ENCODE measurements around the gene CCNL2. TPM values are rescaled to one million over a fixed set of nuclear protein-coding genes. Genes with fewer than 3 reads are reported as not detected.

CCNL2 gene
- polyA plus RNA-seq, 2 of the 4 experiments (the other 2 are of a cell fraction) = 85.5 to 111 TPM

DNA sequence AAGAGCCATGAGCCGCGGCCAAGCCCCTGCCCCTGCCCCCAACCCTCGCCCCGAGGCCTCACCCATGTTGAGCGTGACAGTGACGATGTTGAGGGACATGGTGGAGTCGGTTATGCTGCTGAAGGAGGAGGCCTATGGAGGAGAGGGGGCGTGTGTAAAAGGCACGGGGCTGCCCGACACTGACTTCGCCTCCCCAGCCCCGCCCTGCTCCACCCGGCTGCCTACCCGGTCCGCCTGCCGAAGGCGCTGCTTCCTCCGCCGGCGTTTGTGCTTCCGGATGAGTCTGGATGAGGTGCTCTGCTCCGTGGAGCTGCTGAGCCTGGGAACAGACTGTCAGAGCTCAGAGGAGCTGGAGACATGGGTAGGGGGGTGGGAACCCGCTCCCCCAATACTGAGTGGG lies 59.0 kb downstream of the CCNL2 start:
- TF ChIP-seq RFX5 (IDR thresholded peaks at IDR 0.05) (no peak), SMC3 (IDR thresholded peaks at IDR 0.05) (no peak), ESRRA (IDR thresholded peaks at IDR 0.05; ENCODE audit: borderline replicate concordance, low read length) (no peak), CBX2 (IDR thresholded peaks at IDR 0.05; ENCODE audit: borderline replicate concordance, low read depth) (no peak), POLR2A (IDR thresholded peaks at IDR 0.05; ENCODE audit: low read length) (no peak), NFE2L2 (conservative IDR thresholded peaks at IDR 0.05; ENCODE audit: low read length) (no peak), PHF8 (IDR thresholded peaks at IDR 0.05; ENCODE audit: borderline replicate concordance, low read depth) (no peak), RAD21 (conservative IDR thresholded peaks at IDR 0.05 in 1 of 2, IDR thresholded peaks at IDR 0.05 in 1 of 2) (no peak), JUN (IDR thresholded peaks at IDR 0.05) (no peak), ZNF302 (CRISPR knock-in tag; IDR thresholded peaks at IDR 0.05) (no peak), POLR2AphosphoS2 (conservative IDR thresholded peaks at IDR 0.05; ENCODE audit: low read length) (no peak), EP300 (IDR thresholded peaks at IDR 0.05) (no peak), RARB (CRISPR knock-in tag; IDR thresholded peaks at IDR 0.05) (no peak), FOXS1 (CRISPR knock-in tag; IDR thresholded peaks at IDR 0.05) (no peak), ZFP36 (IDR thresholded peaks at IDR 0.05; ENCODE audit: borderline replicate concordance, partially characterized antibody) (no peak)
- TF ChIP-seq, protein P1, sequence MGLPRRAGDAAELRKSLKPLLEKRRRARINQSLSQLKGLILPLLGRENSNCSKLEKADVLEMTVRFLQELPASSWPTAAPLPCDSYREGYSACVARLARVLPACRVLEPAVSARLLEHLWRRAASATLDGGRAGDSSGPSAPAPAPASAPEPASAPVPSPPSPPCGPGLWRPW (IDR thresholded peaks at IDR 0.05) = no peak
- TF ChIP-seq, protein P2, sequence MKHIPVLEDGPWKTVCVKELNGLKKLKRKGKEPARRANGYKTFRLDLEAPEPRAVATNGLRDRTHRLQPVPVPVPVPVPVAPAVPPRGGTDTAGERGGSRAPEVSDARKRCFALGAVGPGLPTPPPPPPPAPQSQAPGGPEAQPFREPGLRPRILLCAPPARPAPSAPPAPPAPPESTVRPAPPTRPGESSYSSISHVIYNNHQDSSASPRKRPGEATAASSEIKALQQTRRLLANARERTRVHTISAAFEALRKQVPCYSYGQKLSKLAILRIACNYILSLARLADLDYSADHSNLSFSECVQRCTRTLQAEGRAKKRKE (CRISPR knock-in tag; IDR thresholded peaks at IDR 0.05; ENCODE audit: low read depth) = no peak
- TF ChIP-seq, protein P3, sequence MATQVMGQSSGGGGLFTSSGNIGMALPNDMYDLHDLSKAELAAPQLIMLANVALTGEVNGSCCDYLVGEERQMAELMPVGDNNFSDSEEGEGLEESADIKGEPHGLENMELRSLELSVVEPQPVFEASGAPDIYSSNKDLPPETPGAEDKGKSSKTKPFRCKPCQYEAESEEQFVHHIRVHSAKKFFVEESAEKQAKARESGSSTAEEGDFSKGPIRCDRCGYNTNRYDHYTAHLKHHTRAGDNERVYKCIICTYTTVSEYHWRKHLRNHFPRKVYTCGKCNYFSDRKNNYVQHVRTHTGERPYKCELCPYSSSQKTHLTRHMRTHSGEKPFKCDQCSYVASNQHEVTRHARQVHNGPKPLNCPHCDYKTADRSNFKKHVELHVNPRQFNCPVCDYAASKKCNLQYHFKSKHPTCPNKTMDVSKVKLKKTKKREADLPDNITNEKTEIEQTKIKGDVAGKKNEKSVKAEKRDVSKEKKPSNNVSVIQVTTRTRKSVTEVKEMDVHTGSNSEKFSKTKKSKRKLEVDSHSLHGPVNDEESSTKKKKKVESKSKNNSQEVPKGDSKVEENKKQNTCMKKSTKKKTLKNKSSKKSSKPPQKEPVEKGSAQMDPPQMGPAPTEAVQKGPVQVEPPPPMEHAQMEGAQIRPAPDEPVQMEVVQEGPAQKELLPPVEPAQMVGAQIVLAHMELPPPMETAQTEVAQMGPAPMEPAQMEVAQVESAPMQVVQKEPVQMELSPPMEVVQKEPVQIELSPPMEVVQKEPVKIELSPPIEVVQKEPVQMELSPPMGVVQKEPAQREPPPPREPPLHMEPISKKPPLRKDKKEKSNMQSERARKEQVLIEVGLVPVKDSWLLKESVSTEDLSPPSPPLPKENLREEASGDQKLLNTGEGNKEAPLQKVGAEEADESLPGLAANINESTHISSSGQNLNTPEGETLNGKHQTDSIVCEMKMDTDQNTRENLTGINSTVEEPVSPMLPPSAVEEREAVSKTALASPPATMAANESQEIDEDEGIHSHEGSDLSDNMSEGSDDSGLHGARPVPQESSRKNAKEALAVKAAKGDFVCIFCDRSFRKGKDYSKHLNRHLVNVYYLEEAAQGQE (IDR thresholded peaks at IDR 0.05) = no peak
- TF ChIP-seq, protein P4, sequence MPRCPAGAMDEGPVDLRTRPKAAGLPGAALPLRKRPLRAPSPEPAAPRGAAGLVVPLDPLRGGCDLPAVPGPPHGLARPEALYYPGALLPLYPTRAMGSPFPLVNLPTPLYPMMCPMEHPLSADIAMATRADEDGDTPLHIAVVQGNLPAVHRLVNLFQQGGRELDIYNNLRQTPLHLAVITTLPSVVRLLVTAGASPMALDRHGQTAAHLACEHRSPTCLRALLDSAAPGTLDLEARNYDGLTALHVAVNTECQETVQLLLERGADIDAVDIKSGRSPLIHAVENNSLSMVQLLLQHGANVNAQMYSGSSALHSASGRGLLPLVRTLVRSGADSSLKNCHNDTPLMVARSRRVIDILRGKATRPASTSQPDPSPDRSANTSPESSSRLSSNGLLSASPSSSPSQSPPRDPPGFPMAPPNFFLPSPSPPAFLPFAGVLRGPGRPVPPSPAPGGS (IDR thresholded peaks at IDR 0.05) = no peak
- ChIA-PET CTCF (interaction anchor here (1.0 kb wide), 1 partner anchor 32 kb away, joined by 4 read pairs; no protein-coding TSS in a partner anchor), POLR2A (no interaction called here)
- no peaks in the 10 kb centered on the region for H3K9me3 ChIP-seq
- FAIRE-seq = no peak
- H3K4me1 ChIP-seq = peaks cover 22% of the 10 kb centered on the region
- no peak overlapping the region for H3K4me3 ChIP-seq
- no peak overlapping the region for H3K4me2 ChIP-seq
- 91% methylated on average over 18 of the region's 23 CpGs for WGBS (ENCODE audit: missing lambda C conversion rate)
- H3K27ac ChIP-seq = no peak overlapping the region
- ATAC-seq = no peak
- DNase-seq (ENCODE audit: low read depth in 1 of 2, low spot score in 1 of 2) = no peak

DNA sequence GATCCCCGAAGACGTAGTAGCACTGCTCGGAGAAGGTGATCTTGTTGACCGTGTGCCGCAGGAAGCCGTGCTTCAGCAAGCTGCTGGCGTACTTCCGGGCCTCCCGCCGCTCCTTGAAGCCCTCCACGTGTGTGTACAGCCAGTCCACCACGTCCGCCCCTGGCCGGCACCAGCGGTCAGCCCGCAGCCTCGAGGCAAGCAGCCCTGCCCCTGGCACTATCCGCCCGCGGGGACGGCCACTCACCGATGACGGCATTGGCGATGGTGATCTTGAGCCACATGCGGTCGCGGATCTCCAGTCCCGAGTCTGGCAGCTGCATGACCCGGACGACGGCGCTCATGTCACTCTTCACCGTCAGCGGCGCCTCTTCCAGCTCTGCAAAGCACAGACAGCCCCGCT lies 60.9 kb downstream of the CCNL2 start:
- FAIRE-seq (no peak), ATAC-seq (no peak)
- 96% methylated on average over 32 of the region's 36 CpGs for WGBS (ENCODE audit: missing lambda C conversion rate)

More for the DNA sequence above, 60.9 kb downstream of the CCNL2 start:
- H3K27ac ChIP-seq = no peak overlapping the region
- CTCF ChIA-PET = interaction anchor here (0.9 kb wide), 1 partner anchor 34 kb away, joined by 3 read pairs; no protein-coding TSS in a partner anchor
- no peak overlapping the region for H3K4me3 ChIP-seq
- H3K4me1 ChIP-seq = peaks cover 3% of the 10 kb centered on the region; the same call in 2 of the 3 replicates
- no peak overlapping the region for H3K4me2 ChIP-seq
- DNase-seq (ENCODE audit: low read depth in 1 of 2, low spot score in 1 of 2) = no peak
- TF ChIP-seq MAFK (IDR thresholded peaks at IDR 0.05; ENCODE audit: partially characterized antibody) = no peak
- TF ChIP-seq, protein P4 (IDR thresholded peaks at IDR 0.05) = no peak
- no peak for TF ChIP-seq GATA3 (IDR thresholded peaks at IDR 0.05; ENCODE audit: borderline replicate concordance)
- no peak for TF ChIP-seq SREBF2 (IDR thresholded peaks at IDR 0.05)
- no peak for TF ChIP-seq CHD4 (IDR thresholded peaks at IDR 0.05; ENCODE audit: borderline replicate concordance)
- TF ChIP-seq POLR2A (IDR thresholded peaks at IDR 0.05; ENCODE audit: low read length) = no peak
- TF ChIP-seq, protein P5, sequence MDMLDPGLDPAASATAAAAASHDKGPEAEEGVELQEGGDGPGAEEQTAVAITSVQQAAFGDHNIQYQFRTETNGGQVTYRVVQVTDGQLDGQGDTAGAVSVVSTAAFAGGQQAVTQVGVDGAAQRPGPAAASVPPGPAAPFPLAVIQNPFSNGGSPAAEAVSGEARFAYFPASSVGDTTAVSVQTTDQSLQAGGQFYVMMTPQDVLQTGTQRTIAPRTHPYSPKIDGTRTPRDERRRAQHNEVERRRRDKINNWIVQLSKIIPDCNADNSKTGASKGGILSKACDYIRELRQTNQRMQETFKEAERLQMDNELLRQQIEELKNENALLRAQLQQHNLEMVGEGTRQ (IDR thresholded peaks at IDR 0.05) = no peak
- no peak for TF ChIP-seq SMC3 (IDR thresholded peaks at IDR 0.05)
- TF ChIP-seq KDM1A (IDR thresholded peaks at IDR 0.05; ENCODE audit: low read depth) = no peak
- TF ChIP-seq POLR2AphosphoS2 (conservative IDR thresholded peaks at IDR 0.05; ENCODE audit: low read length) = no peak
- no peak for TF ChIP-seq HOXB5 (CRISPR knock-in tag; IDR thresholded peaks at IDR 0.05)
- TF ChIP-seq FOXS1 (CRISPR knock-in tag; IDR thresholded peaks at IDR 0.05) = no peak
- no peak for TF ChIP-seq RCOR1 (IDR thresholded peaks at IDR 0.05; ENCODE audit: low read depth, low read length)
- TF ChIP-seq TP53 (CRISPR knock-in tag; IDR thresholded peaks at IDR 0.05) = no peak
- H3K9me3 ChIP-seq = no peaks in the 10 kb centered on the region
- POLR2A ChIA-PET = no interaction called here
